Lower lobe of right lung (tissue), 2 donors: Measurements from ENCODE around the gene CRABP1. TPM values are rescaled to one million over a fixed set of nuclear protein-coding genes. Genes with fewer than 3 reads are reported as not detected.
A peak's percentile ranks its signal among the peaks of the same experiment; 100 is the strongest.

Source experiments
- ATAC-seq, 2 donors: fragments of 200-7000 bp; cut with Tn5 transposase; one replicate each; pipeline ENCODE4 v1.9.1; 2020 to 2022; ENCODE audit warnings: mild to moderate bottlenecking in 2 of 2, moderate library complexity in 2 of 2
- DNase-seq: peaks from one replicate; pipeline ENCODE4 v3.0.0-alpha.2; 2020
- H3K27ac ChIP-seq: fragments of 200-600 bp; one replicate; pipeline ENCODE4 v1.8.0; 2022
- H3K27me3 ChIP-seq: fragments of 200-600 bp; one replicate; pipeline ENCODE4 v1.8.0; 2022; ENCODE audit warnings: low read depth
- H3K36me3 ChIP-seq: fragments of 200-600 bp; one replicate; pipeline ENCODE4 v1.8.0; 2022; ENCODE audit warnings: mild to moderate bottlenecking
- H3K4me1 ChIP-seq: fragments of 200-600 bp; one replicate; pipeline ENCODE4 v1.8.0; 2022
- H3K4me3 ChIP-seq: fragments of 200-600 bp; one replicate; pipeline ENCODE4 v1.8.0; 2022; ENCODE audit warnings: mild to moderate bottlenecking
- H3K9me3 ChIP-seq: fragments of 200-600 bp; one replicate; pipeline ENCODE4 v1.8.0; 2022
- CTCF ChIP-seq: fragments of 200-600 bp; IDR thresholded peaks from one replicate; pipeline ENCODE4 v1.8.0; 2022; ENCODE audit warnings: antibody characterized with exemption, mild to moderate bottlenecking
- intact Hi-C: fragments of 100-400 bp; cut with DNase I; formaldehyde crosslinking; loops from one replicate; pipeline ENCODE4 v1.11.0; 2022
- total RNA-seq: library from RNA; stranded (reverse); fragmentation: NEBNext Ultra II Directional; extraction: Animal tissue kit (Norgen Biotek cat#: 25700); gene quantifications from one replicate; pipeline ENCODE4 v1.2.1, GENCODE V29; 2021
- donor health status: DM: no; HTN: yes; CAD: no; lungs with severe emphysema.

CRABP1 gene
- total RNA-seq, 1 donor from 2014 or later, result not detected

- no peaks in the 10 kb centered on the region for H3K9me3 ChIP-seq
- no peaks in the 10 kb centered on the region for H3K27me3 ChIP-seq
- no peaks in the 10 kb centered on the region for H3K36me3 ChIP-seq
- no peak for TF ChIP-seq CTCF
- no peak for DNase-seq
- peaks cover 8% of the 10 kb centered on the region for H3K4me1 ChIP-seq
- H3K4me3 ChIP-seq, result no peak overlapping the region
- H3K27ac ChIP-seq, result no peak overlapping the region
- no peak for ATAC-seq
- intact Hi-C loops, result no loop called here
Observed at GRCh38 chr15:78394026-78394425, 53.9 kb downstream of the CRABP1 start.

- Histone ChIP-seq H3K36me3 (no peaks in the 10 kb centered on the region), H3K27me3 (no peaks in the 10 kb centered on the region), H3K4me3 (no peak overlapping the region), H3K27ac (no peak overlapping the region), H3K9me3 (no peaks in the 10 kb centered on the region), H3K4me1 (peaks cover 8% of the 10 kb centered on the region)
- intact Hi-C loops, result no loop called here
- no peak for DNase-seq
- TF ChIP-seq CTCF, result no peak
- no peak for ATAC-seq
Observed at GRCh38 chr15:78394981-78395616, 54.9 kb downstream of the CRABP1 start.

GRCh38 chr15:78396186-78396814 is 56.1 kb downstream of the CRABP1 start:
- Histone ChIP-seq H3K36me3 (no peaks in the 10 kb centered on the region), H3K4me1 (peaks cover 8% of the 10 kb centered on the region), H3K27me3 (no peaks in the 10 kb centered on the region), H3K27ac (no peak overlapping the region), H3K9me3 (no peaks in the 10 kb centered on the region), H3K4me3 (no peak overlapping the region)
- intact Hi-C loops, result no loop called here
- ATAC-seq, result no peak
- no peak for TF ChIP-seq CTCF
- no peak for DNase-seq

GRCh38 chr15:78396976-78397375 is 56.8 kb downstream of the CRABP1 start:
- peak; percentile 39 for TF ChIP-seq CTCF
- peak; percentile 84 for DNase-seq
- Histone ChIP-seq H3K9me3 (no peaks in the 10 kb centered on the region), H3K27ac (no peak overlapping the region), H3K4me3 (no peak overlapping the region), H3K27me3 (no peaks in the 10 kb centered on the region), H3K4me1 (peaks cover 8% of the 10 kb centered on the region), H3K36me3 (no peaks in the 10 kb centered on the region)
- peak; percentile 89 to 91 for ATAC-seq
- intact Hi-C loops, result no loop called here

- no peak for TF ChIP-seq CTCF
- Histone ChIP-seq H3K27me3 (no peaks in the 10 kb centered on the region), H3K27ac (no peak overlapping the region), H3K9me3 (no peaks in the 10 kb centered on the region), H3K4me1 (peaks cover 8% of the 10 kb centered on the region), H3K4me3 (no peak overlapping the region), H3K36me3 (no peaks in the 10 kb centered on the region)
- no peak for DNase-seq
- peak in 1 of 2 donors; percentile 7 for ATAC-seq
- intact Hi-C loops, result no loop called here
Observed at GRCh38 chr15:78397382-78397781, 57.2 kb downstream of the CRABP1 start.

Other genes with a start within 250 kb of the CRABP1 start
- not detected for gene SH2D7, start 247.8 kb upstream of the CRABP1 start, total RNA-seq
- gene CIB2, start 208.9 kb upstream of the CRABP1 start, total RNA-seq, result 2.2 TPM
- 78.3 TPM for gene IDH3A, start 191.0 kb upstream of the CRABP1 start, total RNA-seq
- gene ACSBG1, start 105.8 kb upstream of the CRABP1 start, total RNA-seq, result 1.8 TPM
- gene DNAJA4, start 75.8 kb upstream of the CRABP1 start, total RNA-seq, result 34.4 TPM
- 44.4 TPM for gene SKIC8, start 40.7 kb upstream of the CRABP1 start, total RNA-seq
- 56.4 TPM for gene IREB2, start 97.9 kb downstream of the CRABP1 start, total RNA-seq
- gene HYKK, start 167.2 kb downstream of the CRABP1 start, total RNA-seq, result 4.1 TPM
- gene PSMA4, start 200.1 kb downstream of the CRABP1 start, total RNA-seq, result 130 TPM
- gene CHRNA5, start 225.2 kb downstream of the CRABP1 start, total RNA-seq, result 2.6 TPM